ENCODE results near the gene ACIN1. TPM values are rescaled to one million over a fixed set of nuclear protein-coding genes. Genes with fewer than 3 reads are reported as not detected.

The ACIN1 gene
- total and polyA plus RNA-seq, 7 donors = 45.2 to 83.2 (median 75.3) TPM

- H3K4me3 ChIP-seq = no peak overlapping the region
- ATAC-seq = no peak
- no peaks in the 10 kb centered on the region for H3K9me3 ChIP-seq
- no peak overlapping the region for H3K27ac ChIP-seq
- intact Hi-C loops (cut with DNase I) = loop anchor here in 1 of 2 donors (10.0 kb wide), 1 partner anchor 165 kb away; no protein-coding TSS in a partner anchor
- TF ChIP-seq CTCF (IDR thresholded peaks at IDR 0.05) = no peak
- peaks cover 31% of the 10 kb centered on the region for H3K4me1 ChIP-seq
- H3K27me3 ChIP-seq (ENCODE audit: insufficient read depth in 3 of 3, low read length in 2 of 3) = no peaks in the 10 kb centered on the region
- DNase-seq = no peak
- H3K36me3 ChIP-seq (ENCODE audit: insufficient read depth in 1 of 2, low read depth in 1 of 2) = peaks cover 0 to 72% of the 10 kb centered on the region in 2 donors
- 85 to 89% (median 86%) methylated on average over 7 of the region's 7 CpGs for WGBS, 3 donors
These were observed 34.9 kb upstream of the ACIN1 start for GRCh38 chr14:23129759-23130316.

DNA sequence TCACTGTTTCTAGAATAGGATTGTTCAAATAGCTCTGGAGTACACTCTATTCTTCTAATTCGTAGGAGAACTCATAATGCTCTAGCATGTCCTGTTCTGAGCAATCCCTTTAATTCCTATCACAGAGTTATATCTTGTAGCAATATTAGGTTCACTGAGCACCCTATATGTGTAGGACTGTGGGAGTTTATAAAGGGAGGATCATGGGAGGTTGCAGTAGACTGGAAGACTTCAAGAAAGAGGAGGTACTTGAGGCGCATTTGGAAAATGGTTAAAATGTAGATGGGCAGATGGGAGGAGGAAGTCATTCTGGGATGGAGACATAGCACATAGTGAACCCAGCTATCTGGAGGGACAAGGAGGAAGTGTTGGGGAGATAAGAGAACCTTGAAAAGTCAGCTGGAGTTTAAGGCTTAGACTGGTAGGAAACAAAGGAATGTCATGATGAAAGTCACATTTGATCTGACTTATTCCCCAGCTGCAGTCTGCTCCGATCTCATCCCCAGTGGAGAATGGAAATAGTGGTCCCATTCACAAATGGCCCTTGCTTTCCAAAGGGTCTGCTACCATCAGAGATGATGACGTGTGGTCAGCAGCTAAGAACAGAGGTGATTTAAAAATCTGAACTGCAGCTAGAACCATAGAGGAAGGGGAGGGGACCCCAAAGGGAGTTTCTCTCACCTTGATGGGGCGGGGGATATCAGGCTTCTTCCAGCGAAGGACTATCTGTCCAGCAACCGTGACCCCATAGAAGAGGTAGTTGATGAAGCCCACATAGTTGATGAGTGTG, 34.2 kb upstream of the ACIN1 start:
- WGBS, 3 donors = 85 to 90% (median 88%) methylated on average over 7 of the region's 7 CpGs
- no peak for DNase-seq
- intact Hi-C loops (cut with DNase I) = loop anchor here in 1 of 2 donors (10.0 kb wide), 1 partner anchor 166 kb away; no protein-coding TSS in a partner anchor

DNA sequence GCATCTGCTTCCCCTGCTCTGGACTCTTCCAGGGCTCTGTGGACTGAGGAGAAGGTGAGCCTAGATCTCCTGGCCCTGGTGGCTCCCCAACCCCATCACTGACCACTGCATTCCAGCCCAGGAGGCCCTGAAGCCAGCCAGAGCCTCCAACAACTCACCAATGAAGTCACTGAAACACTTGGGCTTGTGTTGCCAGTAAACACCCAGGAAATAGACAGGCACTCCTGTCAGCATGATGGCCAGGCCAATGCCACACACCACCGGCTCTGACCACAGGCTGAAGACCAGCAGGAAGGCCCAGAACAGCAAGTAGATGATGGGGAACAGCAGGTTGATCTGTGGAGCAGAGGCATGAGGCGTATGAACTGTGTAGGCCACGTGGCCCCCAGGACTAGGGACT, 32.9 kb upstream of the ACIN1 start:
- ATAC-seq = no peak
- H3K27me3 ChIP-seq (ENCODE audit: insufficient read depth in 3 of 3, low read length in 2 of 3) = no peaks in the 10 kb centered on the region
- no peak for DNase-seq
- H3K9me3 ChIP-seq = no peaks in the 10 kb centered on the region
- intact Hi-C loops (cut with DNase I) = loop anchor here in 1 of 2 donors (10.0 kb wide), 1 partner anchor 167 kb away; no protein-coding TSS in a partner anchor
- peak overlapping the region; percentile 9 for H3K27ac ChIP-seq
- H3K36me3 ChIP-seq (ENCODE audit: insufficient read depth in 1 of 2, low read depth in 1 of 2) = peaks cover 0 to 60% of the 10 kb centered on the region in 2 donors
- H3K4me3 ChIP-seq = no peak overlapping the region
- peaks cover 41% of the 10 kb centered on the region for H3K4me1 ChIP-seq
- no peak for TF ChIP-seq CTCF (IDR thresholded peaks at IDR 0.05)
- 73 to 89% (median 77%) methylated on average over 3 of the region's 3 CpGs for WGBS, 3 donors

More for the DNA sequence above, 34.2 kb upstream of the ACIN1 start:
- Histone ChIP-seq H3K27ac (no peak overlapping the region), H3K36me3 (ENCODE audit: insufficient read depth in 1 of 2, low read depth in 1 of 2) (peaks cover 0 to 67% of the 10 kb centered on the region in 2 donors), H3K4me1 (peaks cover 31% of the 10 kb centered on the region), H3K4me3 (no peak overlapping the region), H3K9me3 (no peaks in the 10 kb centered on the region), H3K27me3 (ENCODE audit: insufficient read depth in 3 of 3, low read length in 2 of 3) (no peaks in the 10 kb centered on the region)
- no peak for TF ChIP-seq CTCF (IDR thresholded peaks at IDR 0.05)
- no peak for ATAC-seq

DNA sequence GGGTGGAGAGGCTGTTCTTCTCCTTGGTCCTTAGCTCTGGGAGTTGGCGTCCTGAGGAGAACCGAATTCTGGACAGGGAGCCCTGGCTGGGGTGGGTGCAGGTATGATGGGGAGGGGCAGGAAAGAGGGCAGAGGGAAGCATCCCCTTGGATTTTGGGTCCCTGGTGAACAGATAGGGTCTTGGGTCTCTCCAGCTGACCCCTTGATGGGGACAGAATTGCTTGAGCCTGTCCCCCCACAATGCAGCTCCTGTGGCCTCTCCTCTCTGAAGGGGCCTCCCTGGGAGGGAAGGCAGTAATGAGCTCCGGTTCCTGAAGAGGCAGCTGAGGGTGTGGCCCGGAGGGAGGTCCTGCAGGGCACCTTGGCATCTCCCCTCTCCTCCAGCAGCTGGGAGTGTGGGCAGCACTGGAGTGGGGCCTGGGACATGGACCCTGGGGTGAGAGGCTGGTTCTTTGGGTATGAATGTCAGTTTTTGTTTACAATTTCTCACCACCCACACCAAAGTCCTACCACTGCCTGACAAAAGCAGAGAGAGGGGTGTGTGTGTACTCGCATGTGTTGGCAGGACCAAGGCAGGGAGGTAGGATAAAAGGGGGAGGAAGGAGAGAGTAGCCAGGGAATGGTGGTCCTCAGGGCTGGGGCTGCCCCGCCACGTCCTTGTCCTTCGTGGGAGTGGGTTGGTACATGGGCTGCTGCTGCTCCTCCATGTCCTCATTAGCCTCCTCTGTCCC, 31.8 kb upstream of the ACIN1 start:
- peak in 1 of 2 donors; percentile 32 for DNase-seq
- intact Hi-C loops (cut with DNase I) = loop anchor here in 1 of 2 donors (10.0 kb wide), 1 partner anchor 168 kb away; no protein-coding TSS in a partner anchor
- Histone ChIP-seq H3K4me3 (no peak overlapping the region), H3K36me3 (ENCODE audit: insufficient read depth in 1 of 2, low read depth in 1 of 2) (peaks cover 0 to 51% of the 10 kb centered on the region in 2 donors), H3K9me3 (no peaks in the 10 kb centered on the region), H3K27me3 (ENCODE audit: insufficient read depth in 3 of 3, low read length in 2 of 3) (no peaks in the 10 kb centered on the region), H3K27ac (peak overlapping the region; percentile 55), H3K4me1 (peaks cover 41% of the 10 kb centered on the region)
- no peak for ATAC-seq
- TF ChIP-seq CTCF (IDR thresholded peaks at IDR 0.05) = no peak
- WGBS, 3 donors = 71 to 87% (median 79%) methylated on average over 8 of the region's 8 CpGs
